Memory B cell (primary cell): ENCODE measurements around the gene KRT39.

ENCODE experiments used
- ATAC-seq: fragments of 150-1000 bp; cut with Tn5 transposase; 2 replicates; pipeline ENCODE4 v1.10.0; 2021; ENCODE audit warnings: low read depth, mild to moderate bottlenecking, moderate library complexity
- DNase-seq, 2 donors: peaks; one replicate each; pipeline ENCODE4 v3.0.0; 2022; ENCODE audit warnings: low spot score in 2 of 2
- H3K27ac Mint-ChIP-seq: one replicate; pipeline ENCODE4 v1.8.0; 2022; ENCODE audit warnings: mild to moderate bottlenecking, moderate library complexity, mixed read lengths
- H3K27me3 Mint-ChIP-seq: one replicate; pipeline ENCODE4 v1.8.0; 2022; ENCODE audit warnings: mixed read lengths
- H3K36me3 Mint-ChIP-seq: one replicate; pipeline ENCODE4 v1.8.0; 2022; ENCODE audit warnings: mild to moderate bottlenecking, mixed read lengths
- H3K4me1 Mint-ChIP-seq: one replicate; pipeline ENCODE4 v1.8.0; 2022; ENCODE audit warnings: mixed read lengths
- H3K4me3 Mint-ChIP-seq: one replicate; pipeline ENCODE4 v1.8.0; 2022; ENCODE audit warnings: mild to moderate bottlenecking, moderate library complexity, mixed read lengths
- H3K9me3 Mint-ChIP-seq: one replicate; pipeline ENCODE4 v1.8.0; 2022; ENCODE audit warnings: mixed read lengths

KRT39 gene

GRCh38 chr17:40962059-40962561, 4.6 kb downstream of the KRT39 start:
- DNase-seq: no peak
- no peak overlapping the region for H3K27ac Mint-ChIP-seq

GRCh38 chr17:40961591-40961990, 5.2 kb downstream of the KRT39 start:
- Mint-ChIP-seq H3K36me3 (no peaks in the 10 kb centered on the region), H3K9me3 (peaks cover 1% of the 10 kb centered on the region), H3K4me1 (peaks cover 6% of the 10 kb centered on the region), H3K4me3 (no peak overlapping the region), H3K27me3 (peaks cover 5% of the 10 kb centered on the region), H3K27ac (no peak overlapping the region)
- DNase-seq (no peak), ATAC-seq (no peak)

More at GRCh38 chr17:40962059-40962561, 4.6 kb downstream of the KRT39 start:
- no peak for ATAC-seq
- Mint-ChIP-seq H3K27me3 (peaks cover 5% of the 10 kb centered on the region), H3K4me3 (no peak overlapping the region), H3K4me1 (peaks cover 6% of the 10 kb centered on the region), H3K36me3 (no peaks in the 10 kb centered on the region), H3K9me3 (peaks cover 1% of the 10 kb centered on the region)

GRCh38 chr17:40960144-40960543, 6.6 kb downstream of the KRT39 start:
- H3K9me3 Mint-ChIP-seq: peaks cover 1% of the 10 kb centered on the region

GRCh38 chr17:40958086-40958953, 8.4 kb downstream of the KRT39 start:
- no peaks in the 10 kb centered on the region for H3K36me3 Mint-ChIP-seq
- ATAC-seq: no peak
- H3K4me3 Mint-ChIP-seq: no peak overlapping the region
- peaks cover 3% of the 10 kb centered on the region for H3K4me1 Mint-ChIP-seq
- no peak for DNase-seq
- H3K27me3 Mint-ChIP-seq: peaks cover 12% of the 10 kb centered on the region
- H3K27ac Mint-ChIP-seq: no peak overlapping the region
- H3K9me3 Mint-ChIP-seq: peaks cover 1% of the 10 kb centered on the region

More at GRCh38 chr17:40960144-40960543, 6.6 kb downstream of the KRT39 start:
- Mint-ChIP-seq H3K4me1 (peaks cover 6% of the 10 kb centered on the region), H3K4me3 (no peak overlapping the region), H3K27ac (no peak overlapping the region), H3K27me3 (peaks cover 8% of the 10 kb centered on the region), H3K36me3 (no peaks in the 10 kb centered on the region)
- no peak for ATAC-seq
- no peak for DNase-seq

GRCh38 chr17:40956401-40957254, 10.1 kb downstream of the KRT39 start:
- ATAC-seq (no peak), DNase-seq (no peak)
- Mint-ChIP-seq H3K9me3 (no peaks in the 10 kb centered on the region), H3K4me3 (no peak overlapping the region), H3K36me3 (no peaks in the 10 kb centered on the region), H3K4me1 (peaks cover 3% of the 10 kb centered on the region), H3K27me3 (peaks cover 12% of the 10 kb centered on the region), H3K27ac (no peak overlapping the region)

- DNase-seq (no peak), ATAC-seq (no peak)
- no peaks in the 10 kb centered on the region for H3K4me1 Mint-ChIP-seq
- H3K27ac Mint-ChIP-seq: no peak overlapping the region
- no peaks in the 10 kb centered on the region for H3K9me3 Mint-ChIP-seq
- H3K27me3 Mint-ChIP-seq: peaks cover 9% of the 10 kb centered on the region
- H3K4me3 Mint-ChIP-seq: no peak overlapping the region
- H3K36me3 Mint-ChIP-seq: no peaks in the 10 kb centered on the region
Measured at GRCh38 chr17:40953881-40954280, 12.9 kb downstream of the KRT39 start.

- no peaks in the 10 kb centered on the region for H3K9me3 Mint-ChIP-seq
- ATAC-seq: no peak
Measured at GRCh38 chr17:40952661-40953060, 14.1 kb downstream of the KRT39 start.

GRCh38 chr17:40952154-40952553, 14.6 kb downstream of the KRT39 start:
- Mint-ChIP-seq H3K4me3 (no peak overlapping the region), H3K9me3 (no peaks in the 10 kb centered on the region), H3K27ac (no peak overlapping the region), H3K36me3 (no peaks in the 10 kb centered on the region), H3K27me3 (peaks cover 11% of the 10 kb centered on the region), H3K4me1 (no peaks in the 10 kb centered on the region)
- DNase-seq (no peak), ATAC-seq (no peak)

More at GRCh38 chr17:40952661-40953060, 14.1 kb downstream of the KRT39 start:
- DNase-seq: no peak
- Mint-ChIP-seq H3K36me3 (no peaks in the 10 kb centered on the region), H3K4me1 (no peaks in the 10 kb centered on the region), H3K27ac (no peak overlapping the region), H3K27me3 (peaks cover 11% of the 10 kb centered on the region), H3K4me3 (no peak overlapping the region)

- H3K36me3 Mint-ChIP-seq: no peaks in the 10 kb centered on the region
- H3K27ac Mint-ChIP-seq: no peak overlapping the region
- no peaks in the 10 kb centered on the region for H3K9me3 Mint-ChIP-seq
- no peaks in the 10 kb centered on the region for H3K4me1 Mint-ChIP-seq
- DNase-seq (no peak), ATAC-seq (no peak)
- no peak overlapping the region for H3K4me3 Mint-ChIP-seq
- peaks cover 18% of the 10 kb centered on the region for H3K27me3 Mint-ChIP-seq
Measured at GRCh38 chr17:40951011-40951622, 15.6 kb downstream of the KRT39 start.

GRCh38 chr17:40950176-40950575, 16.6 kb downstream of the KRT39 start:
- H3K36me3 Mint-ChIP-seq: no peaks in the 10 kb centered on the region
- no peaks in the 10 kb centered on the region for H3K9me3 Mint-ChIP-seq
- ATAC-seq: no peak
- no peaks in the 10 kb centered on the region for H3K4me1 Mint-ChIP-seq
- no peak overlapping the region for H3K27ac Mint-ChIP-seq
- DNase-seq: no peak
- peaks cover 22% of the 10 kb centered on the region for H3K27me3 Mint-ChIP-seq
- no peak overlapping the region for H3K4me3 Mint-ChIP-seq

GRCh38 chr17:40949418-40949817, 17.3 kb downstream of the KRT39 start:
- no peaks in the 10 kb centered on the region for H3K36me3 Mint-ChIP-seq
- H3K27ac Mint-ChIP-seq: no peak overlapping the region
- DNase-seq: no peak
- H3K9me3 Mint-ChIP-seq: no peaks in the 10 kb centered on the region
- H3K4me3 Mint-ChIP-seq: no peak overlapping the region
- no peak for ATAC-seq
- H3K4me1 Mint-ChIP-seq: no peaks in the 10 kb centered on the region
- H3K27me3 Mint-ChIP-seq: peaks cover 19% of the 10 kb centered on the region

GRCh38 chr17:40947929-40948328, 18.8 kb downstream of the KRT39 start:
- no peaks in the 10 kb centered on the region for H3K36me3 Mint-ChIP-seq
- no peaks in the 10 kb centered on the region for H3K4me1 Mint-ChIP-seq
- ATAC-seq: no peak
- peaks cover 27% of the 10 kb centered on the region for H3K27me3 Mint-ChIP-seq
- no peak overlapping the region for H3K4me3 Mint-ChIP-seq
- no peak for DNase-seq
- H3K27ac Mint-ChIP-seq: no peak overlapping the region
- H3K9me3 Mint-ChIP-seq: peaks cover 3% of the 10 kb centered on the region

GRCh38 chr17:40945414-40945813, 21.3 kb downstream of the KRT39 start:
- H3K27me3 Mint-ChIP-seq: peaks cover 36% of the 10 kb centered on the region
- H3K27ac Mint-ChIP-seq: no peak overlapping the region
- H3K36me3 Mint-ChIP-seq: peaks cover 2% of the 10 kb centered on the region
- no peak for DNase-seq
- H3K4me3 Mint-ChIP-seq: no peak overlapping the region
- H3K4me1 Mint-ChIP-seq: peaks cover 4% of the 10 kb centered on the region
- ATAC-seq: no peak
- H3K9me3 Mint-ChIP-seq: peaks cover 8% of the 10 kb centered on the region

- ATAC-seq: no peak
- H3K27me3 Mint-ChIP-seq: peaks cover 36% of the 10 kb centered on the region
- peaks cover 4% of the 10 kb centered on the region for H3K4me1 Mint-ChIP-seq
- no peak overlapping the region for H3K27ac Mint-ChIP-seq
- H3K36me3 Mint-ChIP-seq: peaks cover 2% of the 10 kb centered on the region
- DNase-seq: no peak
- peaks cover 8% of the 10 kb centered on the region for H3K9me3 Mint-ChIP-seq
- no peak overlapping the region for H3K4me3 Mint-ChIP-seq
Measured at GRCh38 chr17:40944531-40944930, 22.2 kb downstream of the KRT39 start.
